Uterus (tissue), 4 donors: Measurements from ENCODE around the gene SKAP2. TPM values are rescaled to one million over a fixed set of nuclear protein-coding genes. Genes with fewer than 3 reads are reported as not detected.

ENCODE experiments used
- DNase-seq, 2 donors: peaks; one replicate each; pipeline ENCODE4 v3.0.0-alpha.2; 2019 to 2020
- H3K27ac ChIP-seq, 2 donors: fragments of 200-600 bp; sonication (generic); 1 replicate in 1 of 2; 2 replicates in 1 of 2; pipeline ENCODE4 v1.5.1; 2016 to 2018
- H3K27me3 ChIP-seq, 2 donors: fragments of 200-600 bp; sonication (generic); one replicate each; pipeline ENCODE4 v1.5.1; 2018 to 2019; ENCODE audit warnings: control low read depth in 1 of 2
- H3K36me3 ChIP-seq, 2 donors: fragments of 200-600 bp; sonication (generic); one replicate each; pipeline ENCODE4 v1.5.1; 2019; ENCODE audit warnings: control low read depth in 1 of 2
- H3K4me1 ChIP-seq, 2 donors: fragments of 200-600 bp; sonication (generic); one replicate each; pipeline ENCODE4 v1.5.1; 2018 to 2019; ENCODE audit warnings: control low read depth in 1 of 2
- H3K4me3 ChIP-seq, 2 donors: fragments of 200-600 bp; sonication (generic); 1 replicate in 1 of 2; 2 replicates in 1 of 2; pipeline ENCODE4 v1.5.1; 2018 to 2019; ENCODE audit warnings: mild to moderate bottlenecking in 1 of 2
- H3K9me3 ChIP-seq, 2 donors: fragments of 200-600 bp; sonication (generic); one replicate each; pipeline ENCODE4 v1.5.1; 2019; ENCODE audit warnings: control low read depth in 1 of 2
- CTCF ChIP-seq, 4 experiments: fragments of 200-600 bp in 2 of 4; fragments of 450-650 bp in 2 of 4; sonication (generic) in 2 of 4; IDR thresholded peaks; one replicate each; pipeline ENCODE4 v1.5.1; 2016 to 2019; ENCODE audit warnings: antibody characterized with exemption in 4 of 4, mild to moderate bottlenecking in 2 of 4, moderate library complexity in 1 of 4
- POLR2A ChIP-seq, 2 donors: fragments of 450-650 bp; IDR thresholded peaks; one replicate each; pipeline ENCODE4 v1.6.1; 2016; ENCODE audit warnings: antibody characterized with exemption in 2 of 2, mild to moderate bottlenecking in 1 of 2, moderate library complexity in 1 of 2
- intact Hi-C: fragments of 100-400 bp; cut with DNase I; formaldehyde crosslinking; loops from one replicate; pipeline ENCODE4 v1.15.1; 2023; ENCODE audit warnings: low total_unique reads
- total RNA-seq, 4 donors: library from RNA; depleted of rRNA in 3 of 4; stranded (reverse); fragments of >200 nt in 3 of 4; gene quantifications; one replicate each; pipeline versions ENCODE4 v1.1.0 to v1.2.4, GENCODE V29; 2014 to 2023
- donor health status: DM: yes; HTN: yes; CAD: no.

The SKAP2 gene
- total RNA-seq, 4 donors from 2014 or later: 3.3 to 50.6 (median 12.6) TPM

- no peak for DNase-seq
- Histone ChIP-seq H3K36me3 (no peaks in the 10 kb centered on the region), H3K27ac (peak overlapping the region in 1 of 2 donors; percentile 19), H3K4me1 (no peaks in the 10 kb centered on the region), H3K4me3 (no peak overlapping the region), H3K27me3 (peaks cover 35 to 79% of the 10 kb centered on the region in 2 donors), H3K9me3 (no peaks in the 10 kb centered on the region)
- TF ChIP-seq POLR2A (IDR thresholded peaks at IDR 0.05): no peak
- no peak for TF ChIP-seq CTCF (IDR thresholded peaks at IDR 0.05)
- intact Hi-C loops: loop anchor here (5.0 kb wide), 1 partner anchor 307 kb away; no protein-coding TSS in a partner anchor
Observed at GRCh38 chr7:26854876-26855855, 9.2 kb downstream of the SKAP2 start.

GRCh38 chr7:26853788-26854393 is 10.5 kb downstream of the SKAP2 start:
- Histone ChIP-seq H3K27ac (no peak overlapping the region), H3K9me3 (no peaks in the 10 kb centered on the region), H3K36me3 (no peaks in the 10 kb centered on the region), H3K4me3 (no peak overlapping the region), H3K4me1 (no peaks in the 10 kb centered on the region), H3K27me3 (peaks cover 35 to 71% of the 10 kb centered on the region in 2 donors)
- no peak for DNase-seq
- intact Hi-C loops: no loop called here
- TF ChIP-seq CTCF (IDR thresholded peaks at IDR 0.05) (peak; percentile 43 to 76 (median 60)), POLR2A (IDR thresholded peaks at IDR 0.05) (no peak)

DNA sequence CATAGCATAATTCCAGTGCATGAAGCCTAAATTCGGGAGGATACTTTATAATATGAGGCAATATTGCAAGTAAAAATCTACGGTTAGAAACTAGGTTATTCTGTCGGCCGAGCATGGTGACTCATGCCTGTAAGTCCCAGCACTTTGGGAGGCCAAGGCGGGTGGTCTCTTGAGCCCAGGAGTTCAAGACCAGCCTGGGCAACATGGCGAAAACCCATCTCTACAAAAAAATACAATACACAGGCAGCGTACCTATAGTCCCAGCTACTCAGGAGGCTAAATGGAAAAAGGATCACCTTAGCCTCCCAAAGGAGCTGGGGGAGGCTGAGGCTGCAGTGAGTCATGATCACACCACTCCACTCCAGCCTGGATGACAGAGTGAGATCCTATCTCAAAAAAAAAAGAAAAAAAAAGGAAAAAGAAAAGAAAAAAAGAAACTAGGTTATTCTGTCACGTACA is 14.2 kb downstream of the SKAP2 start:
- TF ChIP-seq POLR2A (IDR thresholded peaks at IDR 0.05) (no peak), CTCF (IDR thresholded peaks at IDR 0.05) (no peak)
- intact Hi-C loops: no loop called here

GRCh38 chr7:26843705-26844104 is 20.7 kb downstream of the SKAP2 start:
- no peak for DNase-seq
- no peaks in the 10 kb centered on the region for H3K9me3 ChIP-seq
- intact Hi-C loops: no loop called here
- no peak for TF ChIP-seq POLR2A (IDR thresholded peaks at IDR 0.05)
- TF ChIP-seq CTCF (IDR thresholded peaks at IDR 0.05): no peak
- no peak overlapping the region for H3K27ac ChIP-seq
- no peaks in the 10 kb centered on the region for H3K36me3 ChIP-seq
- no peaks in the 10 kb centered on the region for H3K4me1 ChIP-seq
- H3K4me3 ChIP-seq: no peak overlapping the region
- peaks cover 0 to 49% of the 10 kb centered on the region in 2 donors for H3K27me3 ChIP-seq

More for the DNA sequence above, 14.2 kb downstream of the SKAP2 start:
- Histone ChIP-seq H3K27ac (no peak overlapping the region), H3K9me3 (no peaks in the 10 kb centered on the region), H3K4me3 (no peak overlapping the region), H3K36me3 (no peaks in the 10 kb centered on the region), H3K4me1 (no peaks in the 10 kb centered on the region), H3K27me3 (peaks cover 20 to 56% of the 10 kb centered on the region in 2 donors)
- DNase-seq: no peak

DNA sequence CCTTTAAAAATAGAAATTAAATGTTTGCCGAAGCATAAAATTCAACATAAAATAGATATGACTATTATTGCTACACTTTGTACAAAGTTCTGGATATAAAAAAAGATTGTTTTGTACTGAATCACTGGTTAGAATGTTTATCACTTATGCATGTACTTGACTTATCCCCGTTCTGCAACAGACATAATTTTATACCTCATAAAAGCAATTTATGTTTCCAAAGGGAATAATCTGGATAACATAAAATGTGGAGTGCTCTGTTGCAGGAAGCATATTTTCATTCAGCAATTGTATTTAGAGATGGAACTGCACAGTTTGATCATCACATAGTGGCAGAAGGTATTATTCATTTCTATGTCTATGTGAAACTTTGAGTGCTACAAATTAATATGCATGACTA is 21.5 kb downstream of the SKAP2 start:
- H3K27me3 ChIP-seq: peaks cover 0 to 48% of the 10 kb centered on the region in 2 donors
- H3K4me1 ChIP-seq: no peaks in the 10 kb centered on the region
- no peak overlapping the region for H3K27ac ChIP-seq
- H3K36me3 ChIP-seq: no peaks in the 10 kb centered on the region
- H3K4me3 ChIP-seq: no peak overlapping the region
- TF ChIP-seq CTCF (IDR thresholded peaks at IDR 0.05): no peak
- TF ChIP-seq POLR2A (IDR thresholded peaks at IDR 0.05): no peak
- DNase-seq: no peak
- H3K9me3 ChIP-seq: no peaks in the 10 kb centered on the region
- intact Hi-C loops: no loop called here
